GM21576 (cell line): ENCODE data around the gene KIAA1549.
"Not testable (repeated sequence)": the region's sequence is repeated elsewhere in the genome, so short reads cannot be mapped to it uniquely, and the experiment has no call there.

Experiments used
- ATAC-seq: cut with Tn5 transposase; IDR thresholded peaks from one replicate; pipeline ENCODE4 v1.9.1; 2021; ENCODE audit warnings: mild to moderate bottlenecking, moderate library complexity; ENCODE audit not compliant: unreplicated experiment

The KIAA1549 gene

GRCh38 chr7:138981332-138982203, at the start of gene KIAA1549:
Gene KIAA1549, minus strand, starts transcription at chr7:138981389. Its CDS starts 120 bp downstream, at chr7:138981269.
- peak; percentile 87 for ATAC-seq

GRCh38 chr7:139029353-139029752, 48.2 kb upstream of the KIAA1549 start:
- ATAC-seq: no peak

GRCh38 chr7:139026551-139026950, 45.4 kb upstream of the KIAA1549 start:
- no peak for ATAC-seq

- ATAC-seq: not testable (repeated sequence)
Observed at GRCh38 chr7:139025861-139026260, 44.7 kb upstream of the KIAA1549 start.

GRCh38 chr7:139023076-139023475, 41.9 kb upstream of the KIAA1549 start:
- ATAC-seq: no peak

GRCh38 chr7:139022286-139022685, 41.1 kb upstream of the KIAA1549 start:
- no peak for ATAC-seq

GRCh38 chr7:139018910-139019309, 37.7 kb upstream of the KIAA1549 start:
- no peak for ATAC-seq

GRCh38 chr7:139016931-139017511, 35.8 kb upstream of the KIAA1549 start:
- ATAC-seq: peak; percentile 85

- ATAC-seq: no peak
Observed at GRCh38 chr7:139011373-139011772, 30.2 kb upstream of the KIAA1549 start.

- ATAC-seq: no peak
Observed at GRCh38 chr7:139004321-139005090, 23.3 kb upstream of the KIAA1549 start.

- ATAC-seq: no peak
Observed at GRCh38 chr7:138999414-138999813, 18.2 kb upstream of the KIAA1549 start.

GRCh38 chr7:138992052-138992531, 10.9 kb upstream of the KIAA1549 start:
- ATAC-seq: no peak

- ATAC-seq: no peak
Observed at GRCh38 chr7:138987686-138988085, 6.5 kb upstream of the KIAA1549 start.

GRCh38 chr7:138982204-138982623, 1.0 kb upstream of the KIAA1549 start:
- ATAC-seq: no peak

GRCh38 chr7:138980563-138981291, 462 bp downstream of the KIAA1549 start:
- ATAC-seq: peak; percentile 35

GRCh38 chr7:138979988-138980562, 1.1 kb downstream of the KIAA1549 start:
- ATAC-seq: no peak

- no peak for ATAC-seq
Observed at GRCh38 chr7:138979226-138979979, 1.8 kb downstream of the KIAA1549 start.

- no peak for ATAC-seq
Observed at GRCh38 chr7:138978541-138979184, 2.5 kb downstream of the KIAA1549 start.

- ATAC-seq: not testable (repeated sequence)
Observed at GRCh38 chr7:138976161-138976560, 5.0 kb downstream of the KIAA1549 start.
